Prostate gland (tissue), 2 donors: ENCODE measurements around the gene SYNPR.

Experiments used
- POLR2AphosphoS5 ChIP-seq: sonication (generic); formaldehyde crosslinking; IDR thresholded peaks from one replicate; pipeline ENCODE4 v1.6.1; 2017; ENCODE audit warnings: antibody characterized with exemption
- TF ChIP-seq, protein P1 (sequence below), 4 experiments: fragments of 200-600 bp in 2 of 4; fragments of 450-650 bp in 2 of 4; sonication (generic) in 2 of 4; IDR thresholded peaks; 1 replicate in 3 of 4; 2 replicates in 1 of 4; pipeline ENCODE4 v1.5.1; 2016 to 2019; ENCODE audit warnings: antibody characterized with exemption in 4 of 4, mild to moderate bottlenecking in 2 of 4, moderate library complexity in 2 of 4

GRCh38 chr3:63497641-63498040 lies 219.5 kb downstream of the SYNPR start:
- no peak for TF ChIP-seq POLR2AphosphoS5
- TF ChIP-seq, protein P1, sequence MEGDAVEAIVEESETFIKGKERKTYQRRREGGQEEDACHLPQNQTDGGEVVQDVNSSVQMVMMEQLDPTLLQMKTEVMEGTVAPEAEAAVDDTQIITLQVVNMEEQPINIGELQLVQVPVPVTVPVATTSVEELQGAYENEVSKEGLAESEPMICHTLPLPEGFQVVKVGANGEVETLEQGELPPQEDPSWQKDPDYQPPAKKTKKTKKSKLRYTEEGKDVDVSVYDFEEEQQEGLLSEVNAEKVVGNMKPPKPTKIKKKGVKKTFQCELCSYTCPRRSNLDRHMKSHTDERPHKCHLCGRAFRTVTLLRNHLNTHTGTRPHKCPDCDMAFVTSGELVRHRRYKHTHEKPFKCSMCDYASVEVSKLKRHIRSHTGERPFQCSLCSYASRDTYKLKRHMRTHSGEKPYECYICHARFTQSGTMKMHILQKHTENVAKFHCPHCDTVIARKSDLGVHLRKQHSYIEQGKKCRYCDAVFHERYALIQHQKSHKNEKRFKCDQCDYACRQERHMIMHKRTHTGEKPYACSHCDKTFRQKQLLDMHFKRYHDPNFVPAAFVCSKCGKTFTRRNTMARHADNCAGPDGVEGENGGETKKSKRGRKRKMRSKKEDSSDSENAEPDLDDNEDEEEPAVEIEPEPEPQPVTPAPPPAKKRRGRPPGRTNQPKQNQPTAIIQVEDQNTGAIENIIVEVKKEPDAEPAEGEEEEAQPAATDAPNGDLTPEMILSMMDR (IDR thresholded peaks at IDR 0.05), result no peak
